ENCODE data around the gene EID3.

GRCh38 chr12:104347374-104348075 is 44.0 kb downstream of the EID3 start:
- TF ChIP-seq RFX5 (IDR thresholded peaks at IDR 0.05) (no peak), JUNB (IDR thresholded peaks at IDR 0.05) (no peak), REST (IDR thresholded peaks at IDR 0.05) (no peak; the same call in 1 of the 2 replicates), POLR2A (IDR thresholded peaks at IDR 0.05; ENCODE audit: low read length) (no peak), RNF2 (IDR thresholded peaks at IDR 0.05; ENCODE audit: borderline replicate concordance, low read depth) (no peak), JUN (IDR thresholded peaks at IDR 0.05) (peak; percentile 5 to 28; a peak in 1 of 5 replicates)
- TF ChIP-seq, protein P1, sequence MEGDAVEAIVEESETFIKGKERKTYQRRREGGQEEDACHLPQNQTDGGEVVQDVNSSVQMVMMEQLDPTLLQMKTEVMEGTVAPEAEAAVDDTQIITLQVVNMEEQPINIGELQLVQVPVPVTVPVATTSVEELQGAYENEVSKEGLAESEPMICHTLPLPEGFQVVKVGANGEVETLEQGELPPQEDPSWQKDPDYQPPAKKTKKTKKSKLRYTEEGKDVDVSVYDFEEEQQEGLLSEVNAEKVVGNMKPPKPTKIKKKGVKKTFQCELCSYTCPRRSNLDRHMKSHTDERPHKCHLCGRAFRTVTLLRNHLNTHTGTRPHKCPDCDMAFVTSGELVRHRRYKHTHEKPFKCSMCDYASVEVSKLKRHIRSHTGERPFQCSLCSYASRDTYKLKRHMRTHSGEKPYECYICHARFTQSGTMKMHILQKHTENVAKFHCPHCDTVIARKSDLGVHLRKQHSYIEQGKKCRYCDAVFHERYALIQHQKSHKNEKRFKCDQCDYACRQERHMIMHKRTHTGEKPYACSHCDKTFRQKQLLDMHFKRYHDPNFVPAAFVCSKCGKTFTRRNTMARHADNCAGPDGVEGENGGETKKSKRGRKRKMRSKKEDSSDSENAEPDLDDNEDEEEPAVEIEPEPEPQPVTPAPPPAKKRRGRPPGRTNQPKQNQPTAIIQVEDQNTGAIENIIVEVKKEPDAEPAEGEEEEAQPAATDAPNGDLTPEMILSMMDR (IDR thresholded peaks at IDR 0.05), result no peak
- TF ChIP-seq, protein P2, sequence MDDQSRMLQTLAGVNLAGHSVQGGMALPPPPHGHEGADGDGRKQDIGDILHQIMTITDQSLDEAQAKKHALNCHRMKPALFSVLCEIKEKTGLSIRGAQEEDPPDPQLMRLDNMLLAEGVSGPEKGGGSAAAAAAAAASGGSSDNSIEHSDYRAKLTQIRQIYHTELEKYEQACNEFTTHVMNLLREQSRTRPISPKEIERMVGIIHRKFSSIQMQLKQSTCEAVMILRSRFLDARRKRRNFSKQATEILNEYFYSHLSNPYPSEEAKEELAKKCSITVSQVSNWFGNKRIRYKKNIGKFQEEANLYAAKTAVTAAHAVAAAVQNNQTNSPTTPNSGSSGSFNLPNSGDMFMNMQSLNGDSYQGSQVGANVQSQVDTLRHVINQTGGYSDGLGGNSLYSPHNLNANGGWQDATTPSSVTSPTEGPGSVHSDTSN (IDR thresholded peaks at IDR 0.05), result no peak
